Measurements from ENCODE around the gene RAB40AL.

DNA sequence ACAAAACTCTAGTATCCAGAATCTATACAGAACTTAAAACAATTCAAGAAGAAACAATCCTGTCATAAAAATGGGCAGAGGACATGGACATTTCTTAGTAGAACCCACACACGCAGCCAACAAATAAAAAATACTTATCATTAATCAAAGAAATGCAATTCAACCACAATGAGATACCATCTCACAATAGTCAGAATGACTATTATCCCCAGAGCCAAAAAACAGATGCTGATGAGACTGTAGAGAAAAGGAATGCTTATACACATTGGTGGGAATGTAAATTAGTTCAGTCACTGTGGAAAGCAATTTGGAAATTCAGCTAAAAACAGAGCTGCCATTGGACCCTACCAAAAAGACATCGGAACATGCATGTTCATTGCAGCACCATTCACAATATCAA lies 37.9 kb downstream of the RAB40AL start:
- TF ChIP-seq POLR2A (IDR thresholded peaks at IDR 0.05) = no peak
- TF ChIP-seq, protein P1, sequence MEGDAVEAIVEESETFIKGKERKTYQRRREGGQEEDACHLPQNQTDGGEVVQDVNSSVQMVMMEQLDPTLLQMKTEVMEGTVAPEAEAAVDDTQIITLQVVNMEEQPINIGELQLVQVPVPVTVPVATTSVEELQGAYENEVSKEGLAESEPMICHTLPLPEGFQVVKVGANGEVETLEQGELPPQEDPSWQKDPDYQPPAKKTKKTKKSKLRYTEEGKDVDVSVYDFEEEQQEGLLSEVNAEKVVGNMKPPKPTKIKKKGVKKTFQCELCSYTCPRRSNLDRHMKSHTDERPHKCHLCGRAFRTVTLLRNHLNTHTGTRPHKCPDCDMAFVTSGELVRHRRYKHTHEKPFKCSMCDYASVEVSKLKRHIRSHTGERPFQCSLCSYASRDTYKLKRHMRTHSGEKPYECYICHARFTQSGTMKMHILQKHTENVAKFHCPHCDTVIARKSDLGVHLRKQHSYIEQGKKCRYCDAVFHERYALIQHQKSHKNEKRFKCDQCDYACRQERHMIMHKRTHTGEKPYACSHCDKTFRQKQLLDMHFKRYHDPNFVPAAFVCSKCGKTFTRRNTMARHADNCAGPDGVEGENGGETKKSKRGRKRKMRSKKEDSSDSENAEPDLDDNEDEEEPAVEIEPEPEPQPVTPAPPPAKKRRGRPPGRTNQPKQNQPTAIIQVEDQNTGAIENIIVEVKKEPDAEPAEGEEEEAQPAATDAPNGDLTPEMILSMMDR (IDR thresholded peaks at IDR 0.05) = no peak

All from heart left ventricle (tissue), 13 donors.